NCI-H2227 treated with DMSO at 0.1 percent for 48 hours (cell line): ENCODE data around the gene MYOC.
"Not testable (repeated sequence)": the region's sequence is repeated elsewhere in the genome, so short reads cannot be mapped to it uniquely, and the experiment has no call there.

Experiments
- DNase-seq: peaks from one replicate; lab custom pipeline; 2025; lab: John Stamatoyannopoulos, UW

MYOC gene

DNA sequence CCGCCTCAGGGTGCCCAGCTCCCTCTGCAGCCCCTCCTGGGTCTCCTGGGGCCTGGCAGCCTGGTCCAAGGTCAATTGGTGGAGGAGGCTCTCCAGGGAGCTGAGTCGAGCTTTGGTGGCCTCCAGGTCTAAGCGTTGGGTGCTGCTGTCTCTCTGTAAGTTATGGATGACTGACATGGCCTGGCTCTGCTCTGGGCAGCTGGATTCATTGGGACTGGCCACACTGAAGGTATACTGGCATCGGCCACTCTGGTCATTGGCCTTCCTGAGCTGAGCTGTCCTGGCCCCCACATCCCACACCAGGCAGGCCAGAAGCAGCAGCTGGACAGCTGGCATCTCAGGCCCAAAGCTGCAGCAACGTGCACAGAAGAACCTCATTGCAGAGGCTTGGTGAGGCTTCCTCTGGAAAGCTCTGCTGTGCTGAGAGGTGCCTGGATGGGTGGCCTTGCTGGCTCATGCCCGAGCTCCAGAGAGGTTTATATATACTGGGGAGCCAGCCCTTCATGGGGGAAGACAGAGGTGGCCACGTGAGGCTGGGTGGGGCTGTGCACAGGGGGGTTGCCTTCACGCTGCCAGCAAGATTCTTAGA, at the start of gene MYOC:
Gene MYOC (minus strand): TSS at position 455 of the 589 bp plus-strand sequence. CDS start 77 bp downstream, at position 378.
- DNase-seq = no peak

DNA sequence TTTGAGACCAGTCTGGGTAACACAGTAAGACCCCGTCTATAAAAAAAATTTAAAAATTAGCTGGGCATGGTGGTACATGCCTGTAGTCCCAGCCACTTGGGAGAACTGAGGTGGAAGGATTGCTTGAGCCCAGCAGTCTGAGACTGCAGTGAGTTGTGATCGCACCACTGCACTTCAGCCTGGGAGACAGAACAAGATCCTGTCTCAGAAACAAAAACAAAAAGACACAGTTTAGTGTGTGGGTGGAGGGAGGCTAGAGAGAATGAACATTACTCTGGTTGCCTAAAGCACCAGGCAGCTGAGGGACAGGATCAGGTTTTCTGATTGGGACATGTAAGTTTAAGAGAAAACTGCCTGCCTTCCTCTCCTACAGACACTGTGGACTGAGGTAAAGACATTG, 47.0 kb upstream of the MYOC start:
- no peak for DNase-seq

DNA sequence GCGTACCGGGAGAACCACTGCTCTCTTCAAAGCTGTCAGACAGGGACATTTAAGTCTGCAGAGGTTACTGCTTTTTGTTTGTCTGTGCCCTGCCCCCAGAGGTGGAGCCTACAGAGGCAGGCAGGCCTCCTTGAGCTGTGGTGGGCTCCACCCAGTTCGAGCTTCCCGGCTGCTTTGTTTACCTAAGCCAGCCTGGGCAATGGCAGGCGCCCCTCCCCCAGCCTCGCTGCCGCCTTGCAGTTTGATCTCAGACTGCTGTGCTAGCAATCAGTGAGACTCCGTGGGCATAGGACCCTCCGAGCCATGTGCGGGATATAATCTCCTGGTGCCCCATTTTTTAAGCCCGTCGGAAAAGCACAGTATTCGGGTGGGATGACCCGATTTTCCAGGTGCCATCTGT, 43.3 kb upstream of the MYOC start:
- not testable (repeated sequence) for DNase-seq

DNA sequence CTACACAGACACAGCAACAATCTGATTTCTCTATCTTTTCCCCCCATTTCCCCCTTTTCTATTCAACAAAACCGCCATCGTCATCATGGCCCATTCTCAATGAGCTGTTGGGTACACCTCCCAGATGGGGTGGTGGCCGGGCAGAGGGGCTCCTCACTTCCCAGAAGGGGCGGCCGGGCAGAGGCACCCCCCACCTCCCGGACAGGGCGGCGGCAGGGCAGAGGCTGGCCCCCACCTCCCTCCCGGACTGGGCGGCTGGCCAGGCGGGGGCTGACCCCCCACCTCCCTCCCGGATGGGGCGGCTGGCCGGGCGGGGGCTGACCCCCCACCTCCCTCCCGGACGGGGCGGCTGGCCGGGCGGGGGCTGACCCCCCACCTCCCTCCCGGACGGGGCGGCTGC, 41.1 kb upstream of the MYOC start:
- not testable (repeated sequence) for DNase-seq

DNA sequence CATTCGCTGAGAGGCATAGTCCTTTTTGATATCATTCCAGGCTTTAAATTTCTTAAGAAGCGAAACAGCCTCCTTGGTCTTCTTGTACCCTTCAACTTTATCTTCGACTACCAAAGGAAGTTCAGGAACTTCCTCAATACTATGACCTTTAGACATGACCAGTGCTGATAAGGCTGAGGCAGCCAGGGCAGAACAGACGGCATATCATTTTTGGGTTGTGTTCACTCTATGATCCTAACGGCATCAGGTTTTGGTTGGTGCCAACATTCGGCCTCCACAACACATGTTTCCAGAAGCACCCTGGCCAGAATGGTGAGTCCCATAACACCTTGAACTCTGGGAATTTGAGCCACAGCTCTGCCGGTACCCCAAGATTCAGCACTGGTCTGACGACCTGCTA, 31.4 kb upstream of the MYOC start:
- DNase-seq = no peak

DNA sequence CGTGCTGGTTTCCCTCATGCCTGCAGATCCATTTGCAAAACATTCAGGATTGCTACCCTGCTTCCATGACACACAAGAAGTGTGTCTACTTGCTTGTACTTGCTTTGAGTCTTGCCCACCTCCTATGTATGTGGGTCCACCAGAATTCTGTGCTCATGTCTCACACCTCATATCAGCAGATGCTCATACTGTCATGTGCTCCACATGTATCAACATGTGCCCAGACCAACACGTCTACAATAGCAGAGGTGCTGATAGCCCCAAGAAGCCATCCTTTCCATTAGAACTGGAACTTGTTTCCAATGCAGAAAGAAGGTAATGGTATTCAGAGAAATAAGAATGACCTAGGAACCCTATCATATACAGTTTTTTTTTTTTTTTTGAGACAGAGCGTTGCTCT, 27.9 kb upstream of the MYOC start:
- DNase-seq = no peak

DNA sequence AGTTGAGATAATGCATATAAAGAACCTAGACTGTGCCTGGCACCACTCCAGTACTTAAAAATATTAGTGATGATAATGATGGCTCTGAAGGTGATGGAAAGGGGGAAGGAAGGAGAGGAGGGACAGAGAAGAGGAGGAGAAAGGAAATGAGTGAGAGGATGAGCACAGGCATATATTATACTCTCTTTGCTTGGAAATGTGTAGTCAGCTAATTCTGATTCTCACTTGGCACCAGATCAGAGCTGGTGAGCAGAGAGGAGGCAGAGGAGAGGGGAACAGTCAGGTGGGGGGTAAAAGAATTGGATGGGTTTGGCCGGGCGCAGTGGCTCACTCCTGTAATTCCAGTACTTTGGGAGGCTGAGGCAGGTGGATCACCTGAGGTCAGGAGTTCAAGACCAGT, 24.3 kb upstream of the MYOC start:
- DNase-seq = no peak

DNA sequence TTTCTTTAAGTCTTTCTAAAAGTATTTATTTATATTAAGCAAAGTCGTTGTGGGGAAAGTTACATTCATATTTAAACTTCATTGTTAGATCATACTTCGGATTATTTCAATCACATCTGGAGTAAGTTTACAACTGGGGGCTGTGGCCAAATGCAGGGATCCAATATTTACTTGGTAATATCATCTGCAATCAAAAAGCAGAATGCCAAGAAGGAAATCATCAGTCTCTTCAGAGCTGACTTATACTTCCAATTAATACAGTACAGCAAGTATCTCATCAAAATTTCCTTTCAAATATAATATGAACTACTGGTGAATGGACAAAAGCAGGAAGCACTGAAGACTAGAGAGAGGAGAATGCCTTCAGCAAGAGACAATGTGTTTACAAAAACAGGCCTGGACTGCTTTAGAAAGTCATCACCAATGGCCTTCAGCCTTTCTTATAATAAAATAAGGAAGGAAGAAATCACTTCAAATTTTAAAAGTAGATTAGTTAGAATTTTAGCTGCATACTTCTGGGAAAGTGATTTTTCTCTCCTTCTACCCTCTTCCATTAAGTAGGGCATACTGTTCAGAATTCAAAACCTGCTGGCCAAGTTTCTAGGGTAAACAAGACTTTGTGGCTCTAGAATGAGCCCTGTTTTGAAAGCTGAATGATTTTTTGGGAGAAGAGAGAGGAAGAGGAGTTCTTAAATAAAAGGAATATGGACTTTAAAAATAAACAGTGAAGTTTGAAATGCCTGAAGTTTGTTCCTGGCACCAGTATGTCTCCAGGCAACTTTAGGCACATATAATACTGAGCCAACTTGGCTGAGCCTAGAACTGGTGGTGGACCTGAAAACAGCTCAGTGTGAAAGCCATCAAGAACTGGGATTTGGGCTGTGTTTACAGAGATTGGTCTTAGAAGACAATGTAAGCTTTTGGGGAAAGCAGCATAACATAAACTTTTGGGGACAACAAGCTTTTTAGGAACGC, 22.2 kb upstream of the MYOC start:
- DNase-seq = no peak

DNA sequence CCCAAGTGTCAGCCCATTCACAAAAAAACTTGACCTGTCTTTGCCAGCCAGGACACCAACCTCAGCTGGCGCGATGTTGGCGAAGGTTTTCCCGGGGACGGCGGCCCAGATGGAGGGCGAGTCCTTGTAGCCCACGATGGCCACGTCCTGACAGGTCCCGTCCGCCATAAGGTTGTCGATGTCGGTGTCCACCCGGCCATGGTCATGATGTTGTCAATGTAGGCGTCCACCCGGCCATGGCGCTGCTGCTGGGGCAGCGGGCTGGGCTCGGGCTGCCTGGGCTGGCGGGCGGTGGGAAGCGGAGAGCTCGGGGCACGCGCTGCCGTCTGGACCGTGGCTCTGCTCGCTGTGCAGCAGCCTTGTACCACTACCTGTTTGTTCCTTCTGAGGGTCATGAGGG, 18.3 kb upstream of the MYOC start:
- DNase-seq = no peak

DNA sequence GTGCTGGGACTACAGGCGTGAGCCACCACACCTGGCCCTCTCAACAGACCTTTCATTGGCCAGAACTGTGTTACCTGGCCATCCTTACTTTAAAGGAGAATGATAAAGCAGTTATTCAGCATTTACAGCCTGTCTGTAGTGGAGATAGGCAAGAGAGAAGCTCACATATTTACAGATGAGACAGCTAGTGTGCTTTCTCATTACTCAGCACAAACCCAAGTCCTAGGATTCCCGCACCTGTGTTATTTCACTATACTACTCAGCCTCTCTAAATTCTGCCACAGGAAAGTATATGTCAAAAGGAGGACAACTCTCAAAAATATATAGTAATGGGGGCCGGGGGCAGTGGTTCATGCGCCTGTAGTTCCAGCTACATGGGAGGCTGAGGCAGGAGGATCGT, 15.9 kb upstream of the MYOC start:
- DNase-seq = no peak

DNA sequence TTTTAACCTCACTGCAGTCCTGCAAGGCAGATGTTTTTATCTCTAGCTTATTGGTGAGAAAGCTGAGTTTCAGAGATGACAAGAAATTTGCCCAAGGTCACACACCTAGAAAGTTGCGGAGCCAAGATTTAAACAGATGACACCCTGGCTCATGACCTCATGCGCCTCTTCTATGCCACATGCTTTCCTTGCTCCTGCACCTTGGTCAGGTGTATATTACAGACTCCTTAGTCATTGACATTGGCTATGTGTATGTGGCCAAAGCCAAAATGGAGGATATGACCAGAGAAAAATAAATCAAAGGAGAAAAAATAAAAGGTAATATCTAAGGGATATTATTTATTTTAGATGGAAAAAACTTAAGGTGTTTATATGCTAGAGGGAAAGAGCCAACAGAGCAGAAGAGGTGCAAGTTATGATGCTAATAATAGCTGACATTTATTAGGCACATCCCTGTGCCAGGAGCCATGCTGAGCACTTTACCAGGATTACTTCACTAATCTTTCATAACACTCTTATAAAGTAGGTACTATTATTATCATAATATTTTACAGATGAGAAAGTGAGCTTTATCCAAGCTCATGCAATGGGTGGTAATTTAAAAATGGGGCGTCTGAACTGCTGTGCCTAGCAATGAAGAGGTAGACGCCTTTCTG, 13.8 kb upstream of the MYOC start:
- DNase-seq = no peak

DNA sequence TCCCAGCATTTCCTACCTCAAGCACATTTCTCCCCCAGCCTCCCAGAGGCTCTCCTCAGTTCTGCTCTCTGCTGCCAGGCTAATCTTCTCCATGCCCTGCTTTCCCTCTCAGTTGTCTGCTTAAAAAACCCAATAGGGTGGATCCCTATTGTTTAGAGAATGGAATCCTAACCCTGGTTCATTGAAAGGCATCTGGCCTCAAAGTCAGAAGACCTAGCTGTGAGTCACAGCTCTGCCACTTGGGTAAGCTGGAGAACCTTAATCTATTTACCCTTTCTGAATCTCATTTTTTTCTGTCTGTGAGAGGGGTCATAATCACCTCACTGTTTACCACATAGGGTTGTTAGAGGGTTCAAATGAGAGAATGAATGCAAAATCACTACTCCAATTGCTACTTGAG, 12.5 kb upstream of the MYOC start:
- no peak for DNase-seq

DNA sequence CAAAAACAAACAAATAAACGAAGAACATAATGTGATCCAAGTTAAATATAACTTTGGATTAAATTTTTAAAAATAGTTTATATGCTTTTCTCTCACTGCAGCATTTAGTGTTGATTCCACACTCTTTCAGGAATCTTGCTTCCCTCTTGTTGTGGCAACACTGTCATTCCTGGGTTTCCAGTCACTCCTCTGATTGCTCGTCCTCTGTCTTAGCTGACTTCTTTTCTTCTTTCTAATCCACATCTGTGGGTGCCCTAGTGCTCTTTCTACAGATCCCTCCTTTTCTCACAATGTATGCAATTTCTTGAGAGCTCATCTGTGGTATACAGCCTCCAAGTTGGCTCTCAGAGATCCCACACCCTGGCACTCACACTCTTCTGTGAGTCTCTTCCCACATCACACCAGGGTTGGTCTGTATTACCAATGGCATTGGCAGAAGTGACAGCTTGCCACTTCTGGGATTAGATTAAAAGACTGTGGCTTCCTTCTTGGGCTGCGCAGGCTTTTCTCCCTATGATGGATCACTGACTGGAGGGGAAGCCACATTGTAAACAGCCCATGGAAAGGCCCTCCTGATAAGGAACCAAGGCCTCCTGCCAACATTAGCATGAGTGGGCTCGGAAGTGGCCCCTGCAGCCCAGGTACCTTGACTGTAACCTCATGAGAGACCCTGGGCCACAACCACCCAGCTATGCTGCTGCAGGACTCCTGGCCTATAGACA, 11.5 kb upstream of the MYOC start:
- no peak for DNase-seq

DNA sequence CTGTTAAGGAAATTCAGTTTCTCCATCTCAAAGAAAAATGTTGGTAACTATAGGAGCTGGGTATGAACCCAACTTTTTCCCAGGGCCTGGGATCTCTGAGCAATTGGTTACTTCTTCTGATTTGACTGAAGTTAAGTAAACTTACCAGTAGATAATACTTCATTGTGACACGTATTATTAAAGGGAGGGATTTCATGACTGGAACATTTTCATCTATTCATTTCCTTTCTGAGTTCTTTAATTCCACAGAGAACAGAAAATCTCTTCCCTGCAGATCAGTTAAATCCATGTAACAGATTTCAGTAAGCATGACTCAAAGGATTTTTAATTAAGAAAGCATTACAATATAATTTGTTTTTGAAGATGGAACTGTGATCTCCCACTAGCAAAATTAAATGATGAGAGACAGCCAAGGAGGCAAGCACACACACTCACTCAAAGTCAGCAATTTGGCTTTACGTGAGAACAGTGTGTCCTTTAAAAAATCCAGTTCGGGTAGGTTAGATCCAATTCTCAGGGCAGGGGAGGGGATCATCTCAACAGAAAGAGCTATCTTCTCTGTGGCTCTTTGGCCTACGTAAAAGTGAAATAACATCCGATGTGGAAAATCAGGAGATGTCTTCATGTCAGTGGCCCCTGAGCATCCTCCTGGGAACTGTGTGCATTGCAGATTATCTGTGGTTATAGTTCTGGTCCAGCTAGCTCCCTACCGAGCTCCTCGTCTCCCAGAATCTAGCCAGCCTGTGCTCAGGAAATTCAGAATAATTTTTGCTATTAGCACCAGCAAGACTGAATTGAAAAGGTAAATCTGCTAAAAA, 10.8 kb upstream of the MYOC start:
- no peak for DNase-seq

DNA sequence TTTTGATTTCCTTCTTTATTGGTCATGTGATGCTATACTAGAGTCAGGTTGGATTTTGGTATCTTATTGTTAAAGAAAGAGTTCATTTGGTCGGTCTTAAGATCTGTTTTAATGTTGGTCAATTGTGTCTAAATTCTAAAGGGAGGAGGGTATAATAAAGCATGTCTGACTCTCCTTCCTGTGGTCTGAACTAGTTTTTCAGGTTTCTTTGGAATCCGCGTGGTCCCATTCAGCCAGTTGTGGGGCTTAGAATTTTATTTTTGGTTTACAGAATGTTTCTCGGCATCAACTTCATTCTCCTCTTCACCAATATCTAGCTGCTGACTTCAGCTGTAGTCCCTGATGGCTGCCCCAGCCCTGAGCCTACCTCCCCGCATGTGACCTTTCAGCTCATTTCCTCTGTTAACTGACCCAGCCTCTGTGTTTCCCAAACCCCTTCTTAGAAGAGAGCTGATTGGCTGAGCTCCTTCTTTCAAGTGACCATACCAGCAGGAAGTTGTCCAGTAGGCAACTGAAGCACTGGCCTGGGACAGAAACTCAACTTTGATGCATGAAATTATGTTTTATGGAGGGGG, 8.7 kb upstream of the MYOC start:
- DNase-seq = no peak

DNA sequence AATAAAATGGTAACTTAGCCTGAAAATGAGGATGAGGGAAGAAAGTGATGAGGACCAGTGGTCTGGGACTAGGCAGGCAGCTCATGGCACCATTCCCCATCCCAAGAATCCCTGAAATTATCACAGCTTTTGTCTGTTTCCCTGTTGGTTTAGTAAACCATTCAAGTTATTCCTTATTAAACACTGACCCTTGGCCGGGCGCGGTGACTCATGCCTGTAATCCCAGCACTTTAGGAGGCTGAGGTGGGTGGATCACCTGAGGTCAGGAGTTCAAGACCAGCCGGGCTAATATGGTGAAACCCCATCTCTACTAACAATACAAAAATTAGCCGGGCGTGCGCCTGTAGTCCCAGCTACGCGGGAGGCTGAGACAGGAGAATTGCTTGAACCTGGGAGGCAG, 3.7 kb upstream of the MYOC start:
- not testable (repeated sequence) for DNase-seq

DNA sequence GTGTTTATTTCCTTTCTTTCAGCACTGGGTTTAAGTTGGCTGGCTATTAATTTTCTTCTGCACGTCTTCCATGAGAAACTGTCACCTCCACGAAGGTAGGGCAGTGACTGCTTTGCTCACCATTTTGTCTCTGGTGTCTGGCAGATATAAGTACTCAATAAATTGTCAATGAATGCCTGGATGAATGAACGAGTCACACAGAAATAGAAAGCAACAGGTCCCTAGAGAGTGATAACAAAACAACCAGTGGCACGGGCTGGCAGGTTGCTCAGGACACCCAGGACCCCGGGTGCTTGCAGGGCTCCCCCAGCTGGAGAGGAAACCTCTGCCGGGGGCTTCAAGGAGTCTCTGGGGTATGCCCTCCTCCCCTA, 3.2 kb upstream of the MYOC start:
- DNase-seq = no peak

DNA sequence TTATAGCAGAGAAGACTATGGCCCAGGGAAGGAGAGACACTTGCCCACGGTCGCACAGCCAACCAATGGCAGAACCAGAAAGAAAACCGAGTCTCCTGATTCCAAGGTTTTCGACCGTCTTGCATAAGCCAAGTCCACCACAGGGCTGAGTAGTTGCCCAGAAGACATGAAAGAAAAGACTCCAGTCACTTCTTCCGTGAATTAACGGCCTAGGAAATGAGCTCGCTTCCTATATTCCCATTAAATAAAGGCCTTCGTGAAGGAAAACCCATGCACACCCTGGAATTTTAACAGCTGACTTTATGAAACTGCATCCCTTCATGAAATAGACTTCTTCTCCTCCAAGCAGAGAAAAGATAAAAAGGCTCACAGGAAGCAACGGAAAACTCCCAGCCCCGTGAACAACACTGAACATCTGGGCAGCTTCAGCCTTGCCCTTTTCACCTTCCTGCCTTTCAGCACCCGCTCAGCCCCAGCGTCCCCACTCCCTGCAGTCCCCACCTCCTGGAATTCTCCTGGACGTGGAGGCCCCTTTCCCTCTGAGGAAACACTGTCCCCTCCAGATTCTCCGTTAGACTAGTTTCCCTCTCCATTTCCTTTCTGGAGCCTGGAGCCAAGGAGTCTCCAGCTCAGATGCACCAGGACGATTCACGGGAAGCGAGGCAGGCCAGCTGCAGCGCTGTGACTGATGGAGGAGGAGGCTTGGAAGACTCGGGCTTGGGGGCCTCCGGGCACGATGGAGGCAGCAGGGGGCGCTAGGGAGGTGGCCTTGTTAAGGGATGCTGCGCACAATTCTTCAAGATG, 2.7 kb upstream of the MYOC start:
- peak; percentile 74 for DNase-seq

DNA sequence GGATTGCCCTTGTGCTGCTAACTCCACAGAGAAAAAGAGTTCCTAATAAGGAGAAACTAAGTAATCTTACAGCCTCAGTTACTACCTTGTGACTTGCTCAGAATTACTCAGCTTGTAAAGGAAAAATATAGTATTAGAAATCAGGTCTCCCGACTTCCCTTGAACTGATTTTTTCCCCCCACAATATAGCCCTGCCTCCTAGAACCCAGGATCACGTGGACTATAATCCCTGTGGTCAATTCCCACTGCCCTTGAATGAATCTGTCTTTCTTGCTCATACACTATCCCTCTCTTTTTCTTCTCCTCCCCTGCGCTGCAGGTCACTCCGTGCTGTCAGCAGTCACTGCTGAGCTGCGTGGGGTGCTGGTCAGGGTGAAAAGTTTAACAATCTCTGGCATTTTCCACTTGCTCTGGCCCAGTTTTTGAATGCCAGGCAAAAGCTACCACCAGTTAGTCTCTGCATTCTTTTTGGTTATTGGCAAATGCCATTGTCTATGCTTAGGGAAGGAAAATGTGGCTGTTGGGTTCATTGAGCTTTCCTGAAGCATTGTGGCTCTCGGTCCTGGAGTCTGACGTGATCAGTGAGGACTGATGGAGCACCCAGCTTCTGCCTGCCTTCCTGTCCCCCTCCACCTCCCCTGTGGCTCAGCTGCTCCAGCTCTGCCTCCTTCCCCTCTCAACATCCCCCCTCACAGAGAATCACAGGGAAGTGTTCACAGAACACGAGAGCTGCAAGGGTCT, 1.9 kb upstream of the MYOC start:
- peak; percentile 10 for DNase-seq

DNA sequence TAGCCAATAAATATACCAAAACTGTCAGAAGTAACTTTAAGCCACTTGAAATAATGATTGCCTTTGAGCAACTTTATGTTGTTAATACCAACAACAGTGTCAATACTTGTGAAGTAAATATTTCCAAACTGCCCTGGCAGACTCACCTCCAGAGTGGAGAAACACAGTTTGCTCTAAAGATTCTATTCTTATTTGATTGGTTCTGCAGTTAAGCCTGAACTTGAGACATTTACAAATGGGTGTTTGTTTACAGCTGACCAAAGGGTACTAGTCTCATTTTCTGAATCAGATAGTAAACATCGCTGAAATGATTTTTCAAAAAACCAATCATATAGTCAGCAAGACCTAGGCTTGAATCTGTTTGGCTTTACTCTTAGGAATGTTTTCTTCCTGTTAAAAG, 1.3 kb upstream of the MYOC start:
- DNase-seq = no peak
